HEK293T (cell line): Measurements from ENCODE around the gene SEMA6A.
"Not testable (repeated sequence)": the region's sequence is repeated elsewhere in the genome, so short reads cannot be mapped to it uniquely, and the experiment has no call there.

ENCODE experiments used
- ARNT ChIP-seq: fragments of 450-650 bp; IDR thresholded peaks from 2 replicates; pipeline ENCODE4 v1.6.1; 2017; ENCODE audit warnings: mild to moderate bottlenecking
- BHLHE40 ChIP-seq: fragments of 450-650 bp; IDR thresholded peaks from 2 replicates; pipeline ENCODE4 v1.6.1; 2016; ENCODE audit warnings: mild to moderate bottlenecking, moderate library complexity, borderline replicate concordance
- ELF4 ChIP-seq: fragments of 450-650 bp; IDR thresholded peaks from 2 replicates; pipeline ENCODE4 v1.6.1; 2017; ENCODE audit warnings: antibody characterized with exemption
- FOXK2 ChIP-seq: fragments of 450-650 bp; IDR thresholded peaks from 2 replicates; pipeline ENCODE4 v1.6.1; 2016; ENCODE audit warnings: mild to moderate bottlenecking
- FOXM1 ChIP-seq: fragments of 450-650 bp; IDR thresholded peaks from 2 replicates; pipeline ENCODE4 v1.6.1; 2017; ENCODE audit warnings: mild to moderate bottlenecking, borderline replicate concordance
- HDGF ChIP-seq: fragments of 450-650 bp; IDR thresholded peaks from 2 replicates; pipeline ENCODE4 v1.6.1; 2017; ENCODE audit warnings: antibody characterized with exemption, borderline replicate concordance
- L3MBTL2 ChIP-seq: fragments of 450-650 bp; conservative IDR thresholded peaks from 2 replicates; pipeline ENCODE4 v1.6.1; 2016; ENCODE audit warnings: mild to moderate bottlenecking
- LEF1 ChIP-seq: fragments of 450-650 bp; IDR thresholded peaks from 2 replicates; pipeline ENCODE4 v1.6.1; 2017; ENCODE audit warnings: mild to moderate bottlenecking, borderline replicate concordance
- NFRKB ChIP-seq: fragments of 450-650 bp; IDR thresholded peaks from 2 replicates; pipeline ENCODE4 v1.6.1; 2016; ENCODE audit warnings: mild to moderate bottlenecking, moderate library complexity
- SP1 ChIP-seq: fragments of 450-650 bp; IDR thresholded peaks from 2 replicates; pipeline ENCODE4 v1.6.1; 2017
- SUZ12 ChIP-seq: fragments of 450-650 bp; IDR thresholded peaks from 2 replicates; pipeline ENCODE4 v1.6.1; 2016; ENCODE audit warnings: mild to moderate bottlenecking
- ZNF384 ChIP-seq: fragments of 450-650 bp; IDR thresholded peaks from 2 replicates; pipeline ENCODE4 v1.6.1; 2016

DNA sequence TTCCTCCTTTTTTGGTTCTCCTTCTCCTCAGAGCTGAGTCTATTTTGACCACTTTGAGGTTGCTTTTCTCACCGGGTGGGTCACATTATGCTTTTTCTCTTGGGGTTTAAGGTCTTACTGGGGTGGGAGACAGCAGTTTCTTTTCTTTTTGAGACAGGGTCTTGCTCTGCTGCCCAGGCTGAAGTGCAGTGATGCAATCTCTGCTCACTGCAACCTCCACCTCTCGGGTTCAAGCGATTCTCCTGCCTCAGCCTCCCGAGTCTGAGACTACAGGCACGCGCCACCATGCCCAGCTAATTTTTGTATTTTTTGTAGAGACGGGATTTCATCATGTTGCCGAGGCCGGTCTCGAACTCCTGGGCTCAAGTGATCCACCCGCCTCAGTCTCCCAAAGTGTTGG lies 51.4 kb downstream of the SEMA6A start:
- TF ChIP-seq L3MBTL2, HDGF, SUZ12, ZNF384, NFRKB, ELF4, ARNT, SP1, FOXK2, FOXM1, BHLHE40, LEF1: not testable (repeated sequence)
